Measurements from ENCODE around the gene MUC13. TPM values are rescaled to one million over a fixed set of nuclear protein-coding genes. Genes with fewer than 3 reads are reported as not detected.

Gene MUC13
- polyA plus RNA-seq, 2 of the 4 experiments (the other 2 are of a cell fraction): 5.5 to 8.8 TPM

- no peaks in the 10 kb centered on the region for H3K4me1 ChIP-seq
- ChIA-PET POLR2A (no interaction called here), CTCF (interaction anchor here (0.6 to 3.1 kb wide), 3 partner anchors 18 to 643 kb away, joined by 4 to 24 read pairs (median 10); no protein-coding TSS in a partner anchor)
- no peak overlapping the region for H3K4me2 ChIP-seq
- ATAC-seq: peak in 1 of 2 experiments; percentile 32; a peak in 3 of 6 replicates
- no peak for TF ChIP-seq EP300 (IDR thresholded peaks at IDR 0.05)
- TF ChIP-seq SMC3 (IDR thresholded peaks at IDR 0.05): no peak
- TF ChIP-seq E2F6 (IDR thresholded peaks at IDR 0.05; ENCODE audit: borderline replicate concordance, low read depth): no peak
- TF ChIP-seq GATA3 (IDR thresholded peaks at IDR 0.05; ENCODE audit: borderline replicate concordance): no peak
- TF ChIP-seq HOXB5 (CRISPR knock-in tag; IDR thresholded peaks at IDR 0.05): no peak
- no peak for TF ChIP-seq BCL3 (IDR thresholded peaks at IDR 0.05)
- TF ChIP-seq PBX3 (IDR thresholded peaks at IDR 0.05): no peak
- no peak for TF ChIP-seq FOSB (CRISPR knock-in tag; IDR thresholded peaks at IDR 0.05)
- TF ChIP-seq EHMT2 (IDR thresholded peaks at IDR 0.05; ENCODE audit: low read depth): no peak
- TF ChIP-seq SREBF2 (IDR thresholded peaks at IDR 0.05): no peak
- TF ChIP-seq TFCP2L1 (CRISPR knock-in tag; IDR thresholded peaks at IDR 0.05): no peak
- no peak for TF ChIP-seq KDM1A (IDR thresholded peaks at IDR 0.05; ENCODE audit: low read depth)
- TF ChIP-seq RAD21 (conservative IDR thresholded peaks at IDR 0.05 in 1 of 2, IDR thresholded peaks at IDR 0.05 in 1 of 2): no peak
- 34% methylated on average over 2 of the region's 2 CpGs for WGBS (ENCODE audit: missing lambda C conversion rate)
- no peaks in the 10 kb centered on the region for H3K9me3 ChIP-seq
- no peak overlapping the region for H3K27ac ChIP-seq
- no peak for FAIRE-seq
- no peak overlapping the region for H3K4me3 ChIP-seq
- no peak for DNase-seq (ENCODE audit: low read depth in 1 of 2, low spot score in 1 of 2)
These were observed 14.8 kb downstream of the MUC13 start for GRCh38 chr3:124919756-124920155.

- H3K4me1 ChIP-seq: no peaks in the 10 kb centered on the region
- ATAC-seq (no peak), DNase-seq (ENCODE audit: low read depth in 1 of 2, low spot score in 1 of 2) (no peak), FAIRE-seq (no peak)
- H3K4me3 ChIP-seq: no peak overlapping the region
- ChIA-PET CTCF (interaction anchor here (0.6 to 3.1 kb wide), 8 partner anchors 9 to 1694 kb away, joined by 3 to 24 read pairs (median 6); no protein-coding TSS in a partner anchor), POLR2A (no interaction called here)
- no peak overlapping the region for H3K27ac ChIP-seq
- 98% methylated on average over 2 of the region's 2 CpGs for WGBS (ENCODE audit: missing lambda C conversion rate)
- no peak overlapping the region for H3K4me2 ChIP-seq
- TF ChIP-seq REST (IDR thresholded peaks at IDR 0.05): no peak
- TF ChIP-seq PBX3 (IDR thresholded peaks at IDR 0.05): no peak
- no peak for TF ChIP-seq TFCP2L1 (CRISPR knock-in tag; IDR thresholded peaks at IDR 0.05)
- TF ChIP-seq FOSB (CRISPR knock-in tag; IDR thresholded peaks at IDR 0.05): no peak
- no peak for TF ChIP-seq JUNB (IDR thresholded peaks at IDR 0.05)
- no peak for TF ChIP-seq HDAC2 (IDR thresholded peaks at IDR 0.05)
- TF ChIP-seq FOXS1 (CRISPR knock-in tag; IDR thresholded peaks at IDR 0.05): no peak
- no peaks in the 10 kb centered on the region for H3K9me3 ChIP-seq
These were observed 16.0 kb downstream of the MUC13 start for GRCh38 chr3:124918524-124918923.
